Smooth muscle cell (in vitro differentiated cells): Measurements from ENCODE around the gene SULT1C4. TPM values are rescaled to one million over a fixed set of nuclear protein-coding genes. Genes with fewer than 3 reads are reported as not detected.

Experiments used
- DNase-seq: peaks from one replicate; lab custom pipeline; 2025; ENCODE audit not compliant: unreplicated experiment; lab: John Stamatoyannopoulos, UW
- H2AFZ ChIP-seq: fragments of 200-600 bp; sonication (generic); 2 replicates; pipeline ENCODE4 v1.6.0; 2016; ENCODE audit warnings: antibody characterized with exemption, low read depth, mild to moderate bottlenecking
- H3F3A ChIP-seq: fragments of 200-600 bp; sonication (generic); 2 replicates; pipeline ENCODE4 v1.6.0; 2017; ENCODE audit warnings: antibody characterized with exemption, low read depth
- H3K27ac ChIP-seq: fragments of 200-600 bp; sonication (generic); 2 replicates; pipeline ENCODE4 v1.5.1; 2016; ENCODE audit warnings: low read depth, mild to moderate bottlenecking
- H3K27me3 ChIP-seq: fragments of 200-600 bp; sonication (generic); 2 replicates; pipeline ENCODE4 v1.6.1; 2016; ENCODE audit warnings: low read depth, mild to moderate bottlenecking
- H3K36me3 ChIP-seq: fragments of 200-600 bp; sonication (generic); 2 replicates; pipeline ENCODE4 v1.5.1; 2016; ENCODE audit warnings: low read depth
- H3K4me1 ChIP-seq: fragments of 200-600 bp; sonication (generic); 2 replicates; pipeline ENCODE4 v1.5.1; 2016; ENCODE audit warnings: low read depth
- H3K4me2 ChIP-seq: fragments of 200-600 bp; sonication (generic); 2 replicates; pipeline ENCODE4 v1.6.0; 2016; ENCODE audit warnings: mild to moderate bottlenecking
- H3K4me3 ChIP-seq: fragments of 200-600 bp; sonication (generic); 2 replicates; pipeline ENCODE4 v1.5.1; 2016; ENCODE audit warnings: mild to moderate bottlenecking
- H3K79me2 ChIP-seq: fragments of 200-600 bp; sonication (generic); 2 replicates; pipeline ENCODE4 v1.6.0; 2016; ENCODE audit warnings: low read depth, mild to moderate bottlenecking
- H3K9ac ChIP-seq: fragments of 200-600 bp; sonication (generic); 2 replicates; pipeline ENCODE4 v1.6.0; 2016; ENCODE audit warnings: low read depth
- H3K9me3 ChIP-seq: fragments of 200-600 bp; sonication (generic); replicated peaks from 2 replicates; pipeline ENCODE4 v1.5.1; 2016; ENCODE audit warnings: low read depth
- H4K20me1 ChIP-seq: fragments of 200-600 bp; sonication (generic); 2 replicates; pipeline ENCODE4 v1.6.0; 2016; ENCODE audit warnings: low read depth
- CTCF ChIP-seq: fragments of 200-600 bp; sonication (generic); IDR thresholded peaks from 2 replicates; pipeline ENCODE4 v1.5.1; 2017; ENCODE audit warnings: borderline replicate concordance, mild to moderate bottlenecking, antibody characterized with exemption; ENCODE audit not compliant: insufficient read depth, poor library complexity, severe bottlenecking
- WGBS: methylation state at CpG from one replicate; pipeline ENCODE4 v1.1.7; 2016; ENCODE audit warnings: low lambda C conversion rate; 5-methylcytosine and 5-hydroxymethylcytosine counted together
- polyA plus RNA-seq: library from polyadenylated mRNA; unstranded; fragments of >200 nt; fragmentation: Nextera tagmentation; extraction: Ambion mirVana; gene quantifications from 2 replicates; pipeline ENCODE4 v1.2.1, GENCODE V29; 2016
- total RNA-seq: library from RNA; depleted of rRNA; stranded (reverse); fragments of >200 nt; gene quantifications from 2 replicates; pipeline ENCODE4 v1.2.3, GENCODE V29; 2014

The SULT1C4 gene
- total and polyA plus RNA-seq, 2 experiments from 2014 or later: 4.7 to 9.2 TPM

DNA sequence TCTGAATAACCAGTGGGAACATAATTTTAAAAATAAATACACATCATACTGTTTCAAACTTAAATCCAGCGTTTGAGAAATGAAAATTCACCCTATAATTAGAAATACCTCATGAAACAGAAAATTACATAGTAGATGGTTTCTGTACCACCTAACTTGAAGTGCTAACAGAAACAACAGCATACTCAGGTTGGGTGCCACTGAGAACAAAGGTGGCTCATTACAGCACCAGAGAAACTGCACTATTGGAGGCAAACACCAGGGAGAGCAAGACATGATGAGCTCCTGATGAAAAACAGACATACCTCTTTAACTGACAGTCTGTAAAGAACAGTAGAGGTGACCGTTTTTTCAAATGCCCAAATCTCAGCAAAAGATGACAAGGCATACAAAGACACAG is 12.6 kb downstream of the SULT1C4 start:
- Histone ChIP-seq H3K9me3 (peaks cover 8% of the 10 kb centered on the region), H4K20me1 (no peaks in the 10 kb centered on the region), H3K27me3 (no peaks in the 10 kb centered on the region), H3F3A (no peaks in the 10 kb centered on the region), H2AFZ (no peak overlapping the region), H3K27ac (no peak overlapping the region), H3K4me2 (no peak overlapping the region), H3K4me1 (no peaks in the 10 kb centered on the region), H3K4me3 (no peak overlapping the region), H3K36me3 (no peaks in the 10 kb centered on the region), H3K79me2 (no peaks in the 10 kb centered on the region), H3K9ac (no peak overlapping the region)
- no peak for TF ChIP-seq CTCF
- DNase-seq: no peak
- WGBS: 83% methylated on average over 2 of the region's 2 CpGs

GRCh38 chr2:108392029-108392428 is 14.3 kb downstream of the SULT1C4 start:
- Histone ChIP-seq H3K9ac (no peak overlapping the region), H3F3A (no peaks in the 10 kb centered on the region), H3K4me3 (no peak overlapping the region), H3K4me2 (no peak overlapping the region), H3K27ac (no peak overlapping the region), H3K27me3 (no peaks in the 10 kb centered on the region), H3K36me3 (no peaks in the 10 kb centered on the region), H3K79me2 (no peaks in the 10 kb centered on the region), H4K20me1 (no peaks in the 10 kb centered on the region), H2AFZ (no peak overlapping the region), H3K9me3 (peaks cover 8% of the 10 kb centered on the region), H3K4me1 (no peaks in the 10 kb centered on the region)
- DNase-seq: no peak
- TF ChIP-seq CTCF: no peak
- 78% methylated on average over 1 of the region's 1 CpG for WGBS

DNA sequence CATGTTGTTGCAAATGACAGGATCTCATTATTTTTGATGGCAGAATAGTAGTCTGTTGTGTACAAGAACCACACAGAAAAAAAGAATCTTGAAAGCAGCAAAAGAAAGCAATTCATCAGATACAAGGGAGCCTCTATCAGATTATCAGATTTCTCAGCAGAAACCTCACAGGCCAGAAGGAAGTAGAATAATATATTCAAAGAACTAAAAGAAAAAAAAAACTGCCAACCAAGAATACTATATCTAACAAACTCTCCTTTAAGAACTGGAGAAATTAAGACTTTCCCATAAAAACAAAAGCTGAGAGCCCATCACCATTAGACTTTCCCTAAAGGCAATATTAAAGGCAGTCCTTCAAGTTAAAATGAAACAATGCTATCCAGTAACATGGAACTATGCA is 15.4 kb downstream of the SULT1C4 start:
- Histone ChIP-seq H3K79me2 (no peaks in the 10 kb centered on the region), H3K27ac (no peak overlapping the region), H3K4me3 (no peak overlapping the region), H3K9ac (no peak overlapping the region), H3K9me3 (peaks cover 8% of the 10 kb centered on the region), H3K4me2 (no peak overlapping the region), H3K4me1 (no peaks in the 10 kb centered on the region), H3F3A (no peaks in the 10 kb centered on the region), H2AFZ (no peak overlapping the region), H3K27me3 (no peaks in the 10 kb centered on the region), H4K20me1 (no peaks in the 10 kb centered on the region), H3K36me3 (no peaks in the 10 kb centered on the region)
- no peak for TF ChIP-seq CTCF
- DNase-seq: no peak

- H3K4me2 ChIP-seq: no peak overlapping the region
- WGBS: 97% methylated on average over 8 of the region's 8 CpGs
- peaks cover 14% of the 10 kb centered on the region for H3K9me3 ChIP-seq
- DNase-seq: no peak
- no peaks in the 10 kb centered on the region for H4K20me1 ChIP-seq
- no peak overlapping the region for H2AFZ ChIP-seq
- H3K4me1 ChIP-seq: no peaks in the 10 kb centered on the region
- no peak overlapping the region for H3K9ac ChIP-seq
- no peak for TF ChIP-seq CTCF
- H3K27me3 ChIP-seq: no peaks in the 10 kb centered on the region
- H3F3A ChIP-seq: no peaks in the 10 kb centered on the region
- H3K36me3 ChIP-seq: no peaks in the 10 kb centered on the region
- no peaks in the 10 kb centered on the region for H3K79me2 ChIP-seq
- H3K4me3 ChIP-seq: no peak overlapping the region
- H3K27ac ChIP-seq: no peak overlapping the region
Observed at GRCh38 chr2:108395155-108395554, 17.4 kb downstream of the SULT1C4 start.
